Mesendoderm (in vitro differentiated cells): ENCODE data around the gene ZNF513.
A peak's percentile ranks its signal among the peaks of the same experiment; 100 is the strongest.
"Not testable (repeated sequence)": the region's sequence is repeated elsewhere in the genome, so short reads cannot be mapped to it uniquely, and the experiment has no call there.

ENCODE experiments used
- DNase-seq: peaks from one replicate; pipeline ENCODE4 v3.0.0; 2013
- H2AK5ac ChIP-seq: 2 replicates; pipeline ENCODE4 v1.6.1; 2013; ENCODE audit warnings: low read length, inconsistent platforms
- H2BK120ac ChIP-seq: 2 replicates; pipeline ENCODE4 v1.6.1; 2013; ENCODE audit warnings: low read depth, mild to moderate bottlenecking, low read length, moderate library complexity, mixed read lengths
- H2BK15ac ChIP-seq: replicated peaks from 2 replicates; pipeline ENCODE4 v1.6.1; 2013; ENCODE audit warnings: low read depth, mild to moderate bottlenecking, moderate library complexity
- H2BK5ac ChIP-seq: 2 replicates; pipeline ENCODE4 v1.6.1; 2013; ENCODE audit warnings: low read length, inconsistent platforms
- H3K18ac ChIP-seq: 2 replicates; pipeline ENCODE4 v1.6.1; 2013; ENCODE audit warnings: mild to moderate bottlenecking, low read length, mixed read lengths
- H3K23ac ChIP-seq: one replicate; pipeline ENCODE4 v1.6.1; 2013; ENCODE audit warnings: low read length
- H3K27ac ChIP-seq: 2 replicates; pipeline ENCODE4 v1.5.1; 2013; ENCODE audit warnings: low read depth, mild to moderate bottlenecking, inconsistent platforms, low read length, moderate library complexity
- H3K27me3 ChIP-seq: 2 replicates; pipeline ENCODE4 v1.6.1; 2013; ENCODE audit warnings: low read length, control low read depth, mild to moderate bottlenecking, inconsistent platforms; ENCODE audit not compliant: insufficient read depth, poor library complexity
- H3K36me3 ChIP-seq: 2 replicates; pipeline ENCODE4 v1.6.1; 2013; ENCODE audit warnings: low read length, inconsistent platforms; ENCODE audit not compliant: control insufficient read depth, insufficient read depth
- H3K4ac ChIP-seq: one replicate; pipeline ENCODE4 v1.6.1; 2013; ENCODE audit warnings: low read depth, mild to moderate bottlenecking, low read length, moderate library complexity
- H3K4me1 ChIP-seq: 2 replicates; pipeline ENCODE4 v1.6.1; 2013; ENCODE audit warnings: low read depth, low read length, inconsistent platforms; ENCODE audit not compliant: control insufficient read depth
- H3K4me2 ChIP-seq: 2 replicates; pipeline ENCODE4 v1.6.1; 2013; ENCODE audit warnings: low read length
- H3K4me3 ChIP-seq: 2 replicates; pipeline ENCODE4 v1.5.1; 2013; ENCODE audit warnings: mild to moderate bottlenecking, low read length
- H3K56ac ChIP-seq: one replicate; pipeline ENCODE4 v1.6.1; 2013; ENCODE audit warnings: low read length
- H3K79me1 ChIP-seq: 2 replicates; pipeline ENCODE4 v1.6.1; 2013; ENCODE audit warnings: low read length, inconsistent platforms
- H3K79me2 ChIP-seq: 2 replicates; pipeline ENCODE4 v1.6.1; 2013; ENCODE audit warnings: mild to moderate bottlenecking, low read length; ENCODE audit not compliant: control insufficient read depth, insufficient read depth
- H3K9ac ChIP-seq: 2 replicates; pipeline ENCODE4 v1.6.1; 2013; ENCODE audit warnings: low read length, inconsistent platforms
- H4K5ac ChIP-seq: one replicate; pipeline ENCODE4 v1.6.1; 2013; ENCODE audit warnings: low read length
- H4K8ac ChIP-seq: one replicate; pipeline ENCODE4 v1.6.1; 2013; ENCODE audit warnings: low read depth, mild to moderate bottlenecking, control low read depth, low read length, moderate library complexity
- WGBS: extraction: QIAGEN DNeasy Blood & Tissue Kit; methylation state at CpG from one replicate; pipeline ENCODE4 v1.1.7; 2013; ENCODE audit warnings: low lambda C conversion rate, missing lambda C conversion rate; ENCODE audit not compliant: insufficient coverage; ENCODE audit errors: extremely low coverage; 5-methylcytosine and 5-hydroxymethylcytosine counted together

ZNF513 gene

GRCh38 chr2:27354597-27354927 lies 26.0 kb downstream of the ZNF513 start:
- H4K8ac ChIP-seq, result no peak overlapping the region
- H3K36me3 ChIP-seq, result no peaks in the 10 kb centered on the region
- peaks cover 49% of the 10 kb centered on the region for H3K79me2 ChIP-seq
- no peak overlapping the region for H2AK5ac ChIP-seq
- no peak overlapping the region for H3K4me2 ChIP-seq
- DNase-seq, result no peak
- H3K18ac ChIP-seq, result no peak overlapping the region
- no CpG with 5 or more reads among the region's 7 CpGs for WGBS
- no peak overlapping the region for H2BK15ac ChIP-seq
- no peaks in the 10 kb centered on the region for H3K27me3 ChIP-seq
- H3K79me1 ChIP-seq, result peaks cover 7% of the 10 kb centered on the region
- no peaks in the 10 kb centered on the region for H3K4me1 ChIP-seq
- no peak overlapping the region for H3K56ac ChIP-seq
- no peak overlapping the region for H2BK120ac ChIP-seq
- no peak overlapping the region for H3K9ac ChIP-seq
- no peak overlapping the region for H3K4ac ChIP-seq
- no peak overlapping the region for H3K4me3 ChIP-seq
- H3K27ac ChIP-seq, result no peak overlapping the region
- no peak overlapping the region for H2BK5ac ChIP-seq
- H4K5ac ChIP-seq, result no peak overlapping the region
- H3K23ac ChIP-seq, result no peak overlapping the region

GRCh38 chr2:27353762-27354596 lies 26.6 kb downstream of the ZNF513 start:
- H3K9ac ChIP-seq, result no peak overlapping the region
- no CpG with 5 or more reads among the region's 7 CpGs for WGBS
- H3K4me2 ChIP-seq, result no peak overlapping the region
- H3K18ac ChIP-seq, result no peak overlapping the region
- peaks cover 49% of the 10 kb centered on the region for H3K79me2 ChIP-seq
- DNase-seq, result peak; percentile 47
- no peak overlapping the region for H3K4ac ChIP-seq
- H3K27ac ChIP-seq, result no peak overlapping the region
- no peak overlapping the region for H3K23ac ChIP-seq
- no peak overlapping the region for H4K8ac ChIP-seq
- no peaks in the 10 kb centered on the region for H3K36me3 ChIP-seq
- H3K4me3 ChIP-seq, result no peak overlapping the region
- H2AK5ac ChIP-seq, result no peak overlapping the region
- H3K27me3 ChIP-seq, result no peaks in the 10 kb centered on the region
- no peak overlapping the region for H3K56ac ChIP-seq
- H3K4me1 ChIP-seq, result no peaks in the 10 kb centered on the region
- no peak overlapping the region for H4K5ac ChIP-seq
- peaks cover 7% of the 10 kb centered on the region for H3K79me1 ChIP-seq
- H2BK15ac ChIP-seq, result no peak overlapping the region
- no peak overlapping the region for H2BK120ac ChIP-seq
- H2BK5ac ChIP-seq, result no peak overlapping the region

GRCh38 chr2:27353386-27353761 lies 27.2 kb downstream of the ZNF513 start:
- H2AK5ac ChIP-seq, H3K4me1 ChIP-seq, H2BK15ac ChIP-seq, H3K56ac ChIP-seq, H3K79me1 ChIP-seq, H4K5ac ChIP-seq, H2BK120ac ChIP-seq, H4K8ac ChIP-seq, H3K4ac ChIP-seq, H3K4me2 ChIP-seq, H3K4me3 ChIP-seq, H3K27me3 ChIP-seq, H3K9ac ChIP-seq, H3K27ac ChIP-seq, DNase-seq, H3K23ac ChIP-seq, H3K18ac ChIP-seq, H2BK5ac ChIP-seq, H3K36me3 ChIP-seq: not testable (repeated sequence)
- WGBS, result no CpG with 5 or more reads among the region's 5 CpGs
- peaks cover 52% of the 10 kb centered on the region for H3K79me2 ChIP-seq

- no peak overlapping the region for H3K27ac ChIP-seq
- WGBS, result no CpG with 5 or more reads among the region's 6 CpGs
- no peak overlapping the region for H3K23ac ChIP-seq
- no peak overlapping the region for H4K5ac ChIP-seq
- H3K18ac ChIP-seq, result no peak overlapping the region
- H3K27me3 ChIP-seq, result no peaks in the 10 kb centered on the region
- no peak overlapping the region for H3K56ac ChIP-seq
- H2AK5ac ChIP-seq, result no peak overlapping the region
- DNase-seq, result no peak
- no peak overlapping the region for H2BK120ac ChIP-seq
- no peak overlapping the region for H3K4me2 ChIP-seq
- H3K79me2 ChIP-seq, result peaks cover 59% of the 10 kb centered on the region
- H3K4ac ChIP-seq, result no peak overlapping the region
- H2BK15ac ChIP-seq, result no peak overlapping the region
- no peaks in the 10 kb centered on the region for H3K4me1 ChIP-seq
- no peak overlapping the region for H2BK5ac ChIP-seq
- H4K8ac ChIP-seq, result no peak overlapping the region
- H3K4me3 ChIP-seq, result no peak overlapping the region
- H3K9ac ChIP-seq, result no peak overlapping the region
- no peaks in the 10 kb centered on the region for H3K36me3 ChIP-seq
- peaks cover 5% of the 10 kb centered on the region for H3K79me1 ChIP-seq
Measured at GRCh38 chr2:27351802-27352598, 28.5 kb downstream of the ZNF513 start.

- no CpG with 5 or more reads among the region's 7 CpGs for WGBS
- H3K18ac ChIP-seq, result no peak overlapping the region
- no peak overlapping the region for H2BK120ac ChIP-seq
- no peak overlapping the region for H3K27ac ChIP-seq
- H2AK5ac ChIP-seq, result no peak overlapping the region
- no peak overlapping the region for H2BK5ac ChIP-seq
- peaks cover 63% of the 10 kb centered on the region for H3K79me2 ChIP-seq
- H2BK15ac ChIP-seq, result no peak overlapping the region
- no peak overlapping the region for H3K23ac ChIP-seq
- H3K9ac ChIP-seq, result no peak overlapping the region
- no peak for DNase-seq
- no peaks in the 10 kb centered on the region for H3K27me3 ChIP-seq
- no peaks in the 10 kb centered on the region for H3K4me1 ChIP-seq
- no peak overlapping the region for H3K4me3 ChIP-seq
- no peak overlapping the region for H4K5ac ChIP-seq
- no peaks in the 10 kb centered on the region for H3K36me3 ChIP-seq
- H3K56ac ChIP-seq, result no peak overlapping the region
- no peak overlapping the region for H3K4me2 ChIP-seq
- H3K79me1 ChIP-seq, result peaks cover 8% of the 10 kb centered on the region
- no peak overlapping the region for H4K8ac ChIP-seq
- H3K4ac ChIP-seq, result no peak overlapping the region
Measured at GRCh38 chr2:27350106-27350693, 30.3 kb downstream of the ZNF513 start.
